A673 (cell line): ENCODE results near the gene DYNC2I2. TPM values are rescaled to one million over a fixed set of nuclear protein-coding genes. Genes with fewer than 3 reads are reported as not detected.

Experiments used
- BruUV-seq: library from RNA; stranded (reverse); fragments of 400-500 nt; replicated peaks from 2 replicates; lab custom pipeline; 2021; lab: Mats Ljungman, UMichigan
- CTCF ChIA-PET: fragments of 300-600 bp; sonication (Branson Sonifier 250); formaldehyde crosslinking; loops from one replicate; lab custom pipeline; 2022; ENCODE audit warnings: antibody characterized with exemption; lab: Charles Lee
- POLR2A ChIA-PET: fragments of 300-600 bp; sonication (Branson Sonifier 250); formaldehyde crosslinking; loops from one replicate; lab custom pipeline; 2022; ENCODE audit warnings: antibody characterized with exemption; ENCODE audit not compliant: low non-redundant PET; lab: Charles Lee
- DNase-seq: peaks from one replicate; pipeline ENCODE4 v3.0.0-alpha.2; 2015; ENCODE audit warnings: low spot score
- H3K27ac ChIP-seq: fragments of 200-600 bp; sonication (generic); 2 replicates; pipeline ENCODE4 v1.5.1; 2016; ENCODE audit warnings: mixed run types, low read depth, mild to moderate bottlenecking, mixed read lengths, antibody characterized with exemption, low read length; ENCODE audit not compliant: poor library complexity, severe bottlenecking
- H3K27me3 ChIP-seq: fragments of 200-600 bp; sonication (generic); replicated peaks from 2 replicates; pipeline ENCODE4 v1.6.1; 2017; ENCODE audit warnings: mixed run types, low read depth, mild to moderate bottlenecking, mixed read lengths, antibody characterized with exemption, low read length; ENCODE audit not compliant: insufficient read depth, poor library complexity
- H3K36me3 ChIP-seq: fragments of 200-600 bp; sonication (generic); 2 replicates; pipeline ENCODE4 v1.6.1; 2016; ENCODE audit warnings: mixed run types, mild to moderate bottlenecking, mixed read lengths, antibody characterized with exemption, low read length; ENCODE audit not compliant: insufficient read depth, poor library complexity, severe bottlenecking
- H3K4me1 ChIP-seq: fragments of 200-600 bp; sonication (generic); 2 replicates; pipeline ENCODE4 v1.6.1; 2017; ENCODE audit warnings: mixed run types, mild to moderate bottlenecking, mixed read lengths, antibody characterized with exemption, low read length; ENCODE audit not compliant: insufficient read depth, poor library complexity, severe bottlenecking
- H3K4me3 ChIP-seq: fragments of 200-600 bp; sonication (generic); 2 replicates; pipeline ENCODE4 v1.5.1; 2016; ENCODE audit warnings: low read depth, mixed run types, mild to moderate bottlenecking, mixed read lengths, low read length; ENCODE audit not compliant: poor library complexity, severe bottlenecking
- H3K9me3 ChIP-seq: fragments of 200-600 bp; sonication (generic); 2 replicates; pipeline ENCODE4 v1.6.1; 2016; ENCODE audit warnings: mixed run types, low read depth, mild to moderate bottlenecking, mixed read lengths, antibody characterized with exemption, low read length; ENCODE audit not compliant: poor library complexity, severe bottlenecking
- CTCF ChIP-seq: fragments of 300-800, 200-600 bp; sonication (generic); conservative IDR thresholded peaks from 2 replicates; pipeline ENCODE4 v1.5.1; 2017; ENCODE audit warnings: low read depth, mild to moderate bottlenecking, antibody characterized with exemption, low read length, moderate library complexity, mixed read lengths
- EZH2 ChIP-seq: fragments of 200-600 bp; sonication (generic); IDR thresholded peaks from 2 replicates; pipeline ENCODE4 v1.6.1; 2017; ENCODE audit warnings: borderline replicate concordance, low read depth, mild to moderate bottlenecking, mixed read lengths, antibody characterized with exemption, low read length; ENCODE audit not compliant: poor library complexity, severe bottlenecking
- intact Hi-C: fragments of 100-400 bp; cut with micrococcal nuclease; formaldehyde crosslinking; loops from one replicate; pipeline ENCODE4 v1.10.0; 2022; ENCODE audit not compliant: unreplicated experiment
- total RNA-seq: library from RNA; stranded (reverse); gene quantifications from 2 replicates; pipeline ENCODE4 v1.2.3, GENCODE V29; 2021

DYNC2I2 gene
- total RNA-seq, 1 experiment from 2014 or later, result 135 TPM

DNA sequence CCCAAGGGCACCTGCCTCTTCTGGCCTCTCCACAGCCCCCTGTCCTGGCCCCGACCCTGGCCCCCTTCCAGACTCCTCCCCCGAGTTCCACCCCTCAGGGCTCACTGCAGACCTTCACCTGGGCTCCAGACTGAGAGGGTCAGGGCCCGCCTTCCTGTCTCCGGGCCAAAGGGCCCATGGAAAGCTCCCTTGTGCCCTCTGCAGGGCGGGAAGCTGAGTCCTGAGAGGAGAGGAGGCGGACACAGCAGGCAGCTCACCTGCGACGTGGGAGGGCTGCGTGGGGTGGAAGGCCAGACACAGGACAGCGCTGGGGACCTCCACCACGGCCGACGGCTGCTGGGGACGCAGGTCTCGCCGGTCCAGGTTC is 20.6 kb downstream of the DYNC2I2 start:
- DNase-seq, result no peak
- no TSS peak for BruUV-seq
- no peak overlapping the region for H3K4me3 ChIP-seq
- ChIA-PET POLR2A (no interaction called here), CTCF (interaction anchor here (0.6 kb wide), 2 partner anchors 42 to 187 kb away, joined by 3 to 12 read pairs; no protein-coding TSS in a partner anchor)
- peak overlapping the region; percentile 54 for H3K27ac ChIP-seq
- H3K4me1 ChIP-seq, result no peaks in the 10 kb centered on the region
- no peaks in the 10 kb centered on the region for H3K27me3 ChIP-seq
- TF ChIP-seq EZH2 (no peak), CTCF (no peak)
- peaks cover 82% of the 10 kb centered on the region for H3K36me3 ChIP-seq
- no peaks in the 10 kb centered on the region for H3K9me3 ChIP-seq
- intact Hi-C loops, result no loop called here

GRCh38 chr9:128635266-128636023 is 21.2 kb downstream of the DYNC2I2 start:
- POLR2A ChIA-PET, result no interaction called here
- Histone ChIP-seq H3K4me1 (no peaks in the 10 kb centered on the region), H3K27ac (peak overlapping the region; percentile 54), H3K36me3 (peaks cover 82% of the 10 kb centered on the region), H3K4me3 (no peak overlapping the region), H3K27me3 (no peaks in the 10 kb centered on the region), H3K9me3 (no peaks in the 10 kb centered on the region)
- DNase-seq, result peak; percentile 88
- intact Hi-C loops, result no loop called here
- TF ChIP-seq EZH2 (no peak), CTCF (peak; percentile 60)
- BruUV-seq, result no TSS peak
- CTCF ChIA-PET, result interaction anchor here (0.5 to 0.6 kb wide), 3 partner anchors 43 to 186 kb away, joined by 3 to 12 read pairs (median 6); no protein-coding TSS in a partner anchor

DNA sequence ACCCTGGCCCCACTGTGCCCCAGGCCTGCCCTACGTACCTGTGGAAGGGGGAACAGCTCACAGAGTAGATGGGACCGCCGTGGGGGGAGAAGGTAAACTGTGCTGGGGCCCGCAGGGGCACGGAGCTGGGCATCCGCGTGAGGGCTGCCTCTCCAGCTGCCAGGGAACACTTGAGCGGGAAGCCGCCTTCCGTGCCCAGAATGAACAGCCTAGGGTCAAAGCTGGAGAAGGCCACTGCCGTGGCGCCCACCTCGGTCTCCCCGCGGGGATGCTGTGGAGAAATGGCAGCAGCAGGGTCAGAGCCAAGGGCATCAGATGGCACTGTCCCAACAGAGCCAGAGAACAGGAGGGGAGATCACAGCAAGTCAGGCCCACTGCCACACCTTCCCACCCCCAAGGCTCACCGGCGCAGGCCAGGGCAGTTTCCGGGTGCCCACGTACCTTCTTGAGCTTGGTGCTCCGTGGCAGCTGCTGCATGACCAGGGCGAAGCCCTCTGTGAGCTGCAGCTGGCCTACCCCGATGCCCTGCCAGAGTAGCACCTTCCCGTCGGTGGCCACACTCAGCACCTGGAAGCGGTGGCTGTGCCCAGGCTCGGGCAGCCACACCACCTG is 21.9 kb downstream of the DYNC2I2 start:
- no peaks in the 10 kb centered on the region for H3K9me3 ChIP-seq
- BruUV-seq, result no TSS peak
- no peak for DNase-seq
- H3K27ac ChIP-seq, result no peak overlapping the region
- H3K27me3 ChIP-seq, result no peaks in the 10 kb centered on the region
- no peaks in the 10 kb centered on the region for H3K4me1 ChIP-seq
- TF ChIP-seq EZH2, result no peak
- no peak for TF ChIP-seq CTCF
- intact Hi-C loops, result no loop called here
- no peak overlapping the region for H3K4me3 ChIP-seq
- CTCF ChIA-PET, result no interaction called here
- H3K36me3 ChIP-seq, result peaks cover 82% of the 10 kb centered on the region
- POLR2A ChIA-PET, result no interaction called here
